HG03432 (cell line): Measurements from ENCODE around the gene RAB10.
"Not testable (repeated sequence)": the region's sequence is repeated elsewhere in the genome, so short reads cannot be mapped to it uniquely, and the experiment has no call there.

Source experiments
- ATAC-seq: cut with Tn5 transposase; IDR thresholded peaks from one replicate; pipeline ENCODE4 v1.9.1; 2021; ENCODE audit warnings: mild to moderate bottlenecking, moderate library complexity; ENCODE audit not compliant: unreplicated experiment

RAB10 gene

DNA sequence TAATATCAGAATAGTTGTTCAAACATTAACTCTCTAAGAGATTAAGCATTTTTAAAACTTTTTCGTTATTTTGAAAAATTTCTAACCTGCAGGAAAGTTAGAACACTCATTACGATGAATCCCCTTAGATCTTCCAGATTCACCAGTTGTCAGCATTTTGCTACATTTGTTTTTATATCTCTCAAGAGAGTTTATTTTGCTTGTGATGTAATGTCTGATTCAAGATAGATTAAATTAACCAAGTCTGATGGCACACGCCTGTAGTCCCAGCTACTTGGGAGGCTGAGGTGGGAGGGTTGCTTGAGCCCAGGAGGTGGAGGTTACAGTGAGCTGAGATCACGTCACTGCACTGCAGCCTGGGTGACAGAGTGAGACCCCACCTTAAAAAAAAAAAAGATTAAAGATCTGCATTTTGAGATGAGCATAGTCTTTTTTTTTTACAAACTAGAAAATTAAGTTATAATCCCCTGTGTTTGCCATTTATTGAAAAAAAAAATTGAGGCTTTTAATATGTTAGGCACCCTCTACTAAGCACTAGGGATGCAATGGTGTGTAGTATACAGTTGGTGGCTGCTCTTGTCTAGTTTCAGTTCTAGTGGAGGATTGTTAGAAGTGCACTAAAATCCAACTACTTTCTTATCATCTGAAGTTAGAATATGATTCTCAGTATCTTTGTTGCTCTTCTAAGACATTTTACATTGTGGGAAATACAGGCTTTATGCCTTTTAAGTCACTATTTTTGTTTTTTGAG, 20.9 kb downstream of the RAB10 start:
- ATAC-seq: no peak

DNA sequence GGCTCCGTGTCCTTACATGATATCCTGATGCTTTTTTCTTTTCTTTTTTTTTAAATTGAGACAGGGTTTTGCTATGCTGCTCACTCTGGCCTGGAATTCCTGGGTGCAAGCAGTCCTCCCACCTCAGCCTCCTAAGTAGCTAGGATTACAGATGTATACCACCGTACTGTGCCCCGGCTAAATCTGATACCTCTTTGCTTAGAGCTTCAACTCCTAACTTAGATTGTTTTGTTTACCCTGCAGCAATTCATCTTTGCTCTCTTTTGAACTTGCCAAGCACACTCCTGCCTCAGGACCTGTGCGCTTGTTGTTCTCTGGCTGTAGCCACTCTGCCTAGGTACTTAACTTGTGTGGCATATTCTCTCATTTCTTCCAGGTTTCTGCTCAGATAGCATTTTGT, 24.5 kb downstream of the RAB10 start:
- ATAC-seq: no peak

GRCh38 chr2:26059542-26059941, 25.7 kb downstream of the RAB10 start:
- ATAC-seq: no peak

GRCh38 chr2:26061539-26061938, 27.7 kb downstream of the RAB10 start:
- no peak for ATAC-seq

DNA sequence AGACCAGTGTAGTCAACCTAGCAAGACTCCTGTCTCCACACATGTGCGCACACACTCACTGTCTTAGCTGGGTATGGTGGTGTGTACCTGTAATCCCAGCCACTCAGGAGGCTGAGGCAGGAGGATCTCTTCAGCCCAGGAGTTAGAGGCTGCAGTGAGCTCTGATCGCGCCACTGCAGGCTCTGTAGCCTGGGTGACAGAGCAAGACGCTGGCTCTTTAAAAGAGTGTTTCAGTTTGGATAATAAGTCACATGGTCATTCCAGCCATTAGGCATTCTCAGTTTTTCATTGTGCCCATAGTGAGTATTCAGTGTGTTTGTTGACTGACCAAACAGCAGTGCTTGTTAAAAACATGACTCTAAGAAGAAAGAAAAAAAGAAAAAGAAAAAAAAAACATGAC, 31.0 kb downstream of the RAB10 start:
- ATAC-seq: no peak

GRCh38 chr2:26067186-26067974, 33.5 kb downstream of the RAB10 start:
- ATAC-seq: no peak

GRCh38 chr2:26067980-26068507, 34.2 kb downstream of the RAB10 start:
- no peak for ATAC-seq

DNA sequence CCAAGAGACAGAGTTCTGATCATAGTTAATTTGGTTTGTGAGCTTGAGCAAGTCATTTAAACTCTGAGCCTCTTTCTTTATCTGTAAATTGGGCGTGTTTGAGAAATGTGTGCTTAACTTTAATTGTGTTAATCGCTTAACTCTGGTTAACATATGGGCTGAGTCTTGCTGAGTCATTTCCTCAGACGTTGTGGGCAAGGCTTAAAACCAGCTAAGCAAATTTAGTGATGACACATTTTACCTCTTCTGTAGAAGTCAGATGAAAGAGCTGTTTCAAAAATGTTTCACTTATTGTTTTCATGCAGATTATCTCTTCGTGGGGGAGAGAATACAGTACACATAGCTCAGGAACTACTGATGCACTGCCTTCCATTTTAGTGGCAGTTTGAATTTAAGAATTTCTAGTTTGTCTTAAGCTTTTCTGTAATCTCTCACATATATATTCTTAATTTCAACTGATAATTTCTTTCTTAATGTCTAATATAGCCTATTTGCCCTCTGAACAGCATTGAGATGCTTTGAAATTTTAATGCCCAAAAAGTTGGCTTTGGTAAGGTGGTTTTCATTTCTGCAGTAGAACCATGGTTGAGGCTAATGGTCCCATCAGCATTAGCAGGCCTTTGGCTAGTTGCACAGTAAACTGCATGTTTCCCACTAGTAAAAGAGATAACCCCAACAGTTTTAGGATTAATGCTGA, 34.9 kb downstream of the RAB10 start:
- peak; percentile 91 for ATAC-seq

DNA sequence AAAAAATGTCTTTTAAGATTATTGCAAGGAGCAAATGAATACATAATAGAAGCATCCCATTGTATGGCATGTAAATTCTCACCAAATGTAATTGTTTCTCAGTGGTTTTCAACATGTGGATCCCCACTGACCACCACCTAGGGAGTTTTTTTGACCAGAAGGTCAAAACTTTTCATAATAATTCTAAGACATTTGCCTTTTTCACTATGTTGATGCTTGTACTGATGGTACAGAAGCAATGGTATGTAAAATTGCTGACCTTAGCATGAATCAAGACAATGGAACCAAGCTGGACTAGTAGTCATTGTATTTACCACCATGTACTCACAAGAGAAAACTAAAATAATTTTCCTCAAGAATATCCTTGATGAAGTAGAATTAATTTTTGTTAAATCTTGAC, 36.8 kb downstream of the RAB10 start:
- no peak for ATAC-seq

- no peak for ATAC-seq
Observed at GRCh38 chr2:26072925-26073768, 39.3 kb downstream of the RAB10 start.

GRCh38 chr2:26073830-26074229, 39.9 kb downstream of the RAB10 start:
- ATAC-seq: no peak

GRCh38 chr2:26074676-26075075, 40.8 kb downstream of the RAB10 start:
- ATAC-seq: no peak

DNA sequence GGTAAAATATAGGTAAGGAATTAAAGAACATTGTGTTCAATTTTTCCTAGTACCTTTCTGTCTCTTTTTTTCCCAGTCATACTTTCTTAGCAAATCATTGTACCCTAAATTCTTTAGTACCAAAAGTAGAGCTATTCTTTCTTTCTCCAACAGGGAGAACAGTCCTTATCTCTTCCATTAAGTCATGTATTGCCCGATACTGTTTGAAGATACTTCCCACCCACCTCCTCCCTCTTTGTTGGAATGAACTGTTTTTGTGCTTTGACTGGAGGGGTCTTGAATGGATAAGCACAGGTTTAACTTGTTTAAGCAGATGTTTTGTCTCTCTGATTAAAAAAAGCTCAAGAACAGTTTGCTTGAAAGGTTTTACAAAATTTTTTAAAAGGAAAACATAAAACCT, 41.3 kb downstream of the RAB10 start:
- ATAC-seq: no peak

DNA sequence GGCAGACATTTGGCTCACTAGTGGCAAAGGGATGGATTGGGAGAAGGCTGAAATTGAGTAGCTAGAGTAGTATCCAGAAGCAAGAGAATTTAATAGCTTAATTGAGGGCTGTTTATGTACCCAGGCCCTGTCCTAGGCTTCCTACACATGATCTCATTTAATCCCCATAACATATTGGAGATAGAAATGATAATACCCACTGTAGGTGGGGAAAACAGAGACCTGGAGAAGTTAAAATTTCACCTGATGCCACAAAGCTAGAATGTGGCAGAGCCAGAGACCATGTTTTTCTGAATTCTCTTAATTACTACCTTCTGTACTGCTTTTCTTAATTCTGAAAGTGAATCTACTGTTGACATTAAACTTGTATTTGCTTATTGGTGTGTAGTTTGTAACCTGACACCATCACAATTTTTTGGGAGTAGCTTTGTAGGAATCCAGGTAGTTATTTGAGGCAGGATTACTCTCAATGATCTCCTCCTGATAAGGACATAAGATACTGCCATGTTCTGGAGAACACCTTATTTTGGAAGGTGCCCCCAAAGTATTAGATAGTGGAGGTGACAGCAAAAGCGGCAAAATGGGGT, 42.2 kb downstream of the RAB10 start:
- no peak for ATAC-seq

- no peak for ATAC-seq
Observed at GRCh38 chr2:26077291-26077690, 43.4 kb downstream of the RAB10 start.

DNA sequence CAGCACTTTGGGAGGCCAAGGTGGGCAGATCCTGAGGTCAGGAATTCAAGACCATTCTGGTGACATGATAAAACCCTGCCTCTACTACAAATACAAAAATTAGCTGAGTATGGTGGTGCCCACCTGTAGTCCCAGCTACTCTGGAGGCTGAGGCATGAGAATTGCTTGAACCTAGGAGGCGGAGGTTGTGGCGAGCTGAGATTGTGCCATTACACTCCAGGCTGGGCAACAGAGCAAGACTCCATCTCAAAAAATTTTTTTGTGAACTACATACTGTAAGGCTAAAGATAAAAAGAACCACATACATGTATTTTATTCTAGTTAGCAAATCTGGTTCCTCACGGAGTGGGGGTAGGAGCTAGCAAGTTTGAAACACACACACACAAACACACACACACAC, 45.1 kb downstream of the RAB10 start:
- ATAC-seq: no peak

DNA sequence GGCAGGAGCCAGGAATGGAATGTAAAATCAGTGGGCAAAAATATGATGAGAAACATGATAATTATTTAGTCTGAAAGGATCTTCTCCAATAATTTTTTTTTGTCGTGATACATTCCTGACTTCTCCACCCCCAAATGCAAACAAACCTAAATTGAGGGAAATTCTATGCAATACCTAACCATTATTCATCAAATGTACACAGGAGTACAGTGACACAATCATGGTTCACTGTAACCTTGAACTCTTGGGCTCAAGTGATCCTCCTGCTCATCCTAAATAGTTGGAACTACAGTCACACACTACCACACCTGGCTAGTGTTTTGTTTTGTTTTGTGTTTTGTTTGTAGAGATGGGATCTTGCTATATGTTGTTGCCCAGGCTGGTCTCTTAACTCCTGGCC, 46.5 kb downstream of the RAB10 start:
- ATAC-seq: no peak

DNA sequence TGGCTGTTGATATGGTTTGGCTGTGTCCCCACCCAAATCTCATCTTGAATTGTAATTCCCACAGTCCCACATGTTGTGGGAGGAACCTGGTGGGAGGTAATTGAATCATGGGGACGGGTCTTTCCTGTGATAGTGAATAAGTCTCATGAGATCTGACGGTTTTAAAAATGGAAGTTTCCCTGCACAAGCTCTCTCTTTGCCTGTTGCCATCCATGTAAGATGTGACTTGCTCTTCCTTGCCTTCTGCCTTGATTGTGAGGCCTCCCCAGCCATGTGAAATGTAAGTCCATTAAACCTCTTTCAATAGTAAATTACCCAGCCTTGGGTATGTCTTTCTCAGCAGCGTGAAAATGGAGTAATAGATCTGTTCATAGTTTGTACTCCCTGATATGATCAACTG, 47.0 kb downstream of the RAB10 start:
- ATAC-seq: not testable (repeated sequence)

DNA sequence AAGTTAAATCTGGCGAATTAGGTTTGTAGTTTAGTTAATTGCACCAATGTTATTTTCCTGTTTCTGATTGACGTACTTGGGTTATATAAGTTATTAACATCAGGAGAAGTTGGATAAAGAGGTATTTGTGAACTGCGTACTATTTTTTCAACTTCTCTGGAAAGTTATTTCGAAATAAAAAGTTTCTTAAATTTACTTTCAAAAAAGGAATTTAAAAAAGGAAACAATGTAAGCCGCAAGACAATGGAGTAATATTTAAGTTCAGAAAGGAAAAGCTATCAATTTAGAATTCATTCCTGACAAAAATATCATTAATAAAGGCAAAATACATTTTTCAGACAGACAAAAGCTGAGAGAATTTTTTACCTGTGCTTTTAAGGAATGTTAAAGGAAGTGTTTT, 47.7 kb downstream of the RAB10 start:
- ATAC-seq: no peak

DNA sequence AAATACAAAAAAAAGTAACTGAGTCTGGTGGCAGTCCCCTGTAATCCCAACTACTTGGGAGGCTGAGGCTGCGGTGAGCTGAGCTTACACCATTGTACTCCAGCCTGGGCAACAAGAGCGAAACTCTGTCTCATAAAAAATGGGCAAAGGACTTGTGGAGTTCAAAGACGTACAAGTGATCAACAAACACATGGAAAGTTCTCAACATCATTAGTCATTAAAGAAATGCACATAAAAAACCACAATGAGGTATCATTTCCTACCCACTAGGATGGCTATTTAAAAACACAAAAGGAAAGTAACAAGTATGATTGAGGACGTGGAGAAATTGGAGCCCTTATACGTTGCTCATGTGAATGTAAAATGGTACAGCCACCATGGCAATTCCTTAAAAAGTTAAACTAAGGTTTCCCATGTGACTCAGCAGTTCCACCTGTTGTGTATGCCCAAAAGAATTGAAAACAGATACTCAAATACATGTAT, 52.3 kb downstream of the RAB10 start:
- ATAC-seq: no peak
